ENCODE results near the gene SRI. TPM values are rescaled to one million over a fixed set of nuclear protein-coding genes. Genes with fewer than 3 reads are reported as not detected.

SRI gene
- total and polyA plus RNA-seq, 2 donors = 62.5 to 87.4 TPM

- Histone ChIP-seq H3K9me3 (ENCODE audit: control insufficient read depth in 2 of 2, insufficient read depth in 1 of 2, low read length in 1 of 2) (no peaks in the 10 kb centered on the region), H3K4me1 (ENCODE audit: control insufficient read depth in 2 of 2, insufficient read depth in 2 of 2, low read length in 2 of 2) (peaks cover 4 to 19% of the 10 kb centered on the region in 2 donors), H3K27me3 (ENCODE audit: control insufficient read depth in 2 of 2, insufficient read depth in 1 of 2, low read length in 1 of 2) (no peaks in the 10 kb centered on the region), H3K4me3 (ENCODE audit: low read length in 2 of 2) (peak overlapping the region; percentile 69 to 88), H3K36me3 (ENCODE audit: control insufficient read depth in 2 of 2, insufficient read depth in 2 of 2, low read length in 1 of 2) (peaks cover 8 to 32% of the 10 kb centered on the region in 2 donors), H3K27ac (ENCODE audit: low read depth in 1 of 2, low read length in 1 of 2) (peak overlapping the region; percentile 25 to 73)
- WGBS = 8% methylated on average over 1 of the region's 1 CpG
- peak in 8 of 9 donors; percentile 2 to 59 (median 19) for DNase-seq (ENCODE audit: low read depth in 6 of 9, low spot score in 9 of 9)
Observed at GRCh38 chr7:88217675-88218428, 2.0 kb downstream of the SRI start.

- H3K27ac ChIP-seq (ENCODE audit: low read depth in 1 of 2, low read length in 1 of 2) = no peak overlapping the region
- H3K9me3 ChIP-seq (ENCODE audit: control insufficient read depth in 2 of 2, insufficient read depth in 1 of 2, low read length in 1 of 2) = no peaks in the 10 kb centered on the region
- H3K4me3 ChIP-seq (ENCODE audit: low read length in 2 of 2) = no peak overlapping the region
- H3K27me3 ChIP-seq (ENCODE audit: control insufficient read depth in 2 of 2, insufficient read depth in 1 of 2, low read length in 1 of 2) = no peaks in the 10 kb centered on the region
- no peak for DNase-seq (ENCODE audit: low read depth in 6 of 9, low spot score in 9 of 9)
- H3K4me1 ChIP-seq (ENCODE audit: control insufficient read depth in 2 of 2, insufficient read depth in 2 of 2, low read length in 2 of 2) = peaks cover 4 to 19% of the 10 kb centered on the region in 2 donors
- peaks cover 8 to 46% of the 10 kb centered on the region in 2 donors for H3K36me3 ChIP-seq (ENCODE audit: control insufficient read depth in 2 of 2, insufficient read depth in 2 of 2, low read length in 1 of 2)
Observed at GRCh38 chr7:88216276-88216675, 3.6 kb downstream of the SRI start.

- DNase-seq (ENCODE audit: low read depth in 6 of 9, low spot score in 9 of 9) = no peak
- Histone ChIP-seq H3K4me1 (ENCODE audit: control insufficient read depth in 2 of 2, insufficient read depth in 2 of 2, low read length in 2 of 2) (peaks cover 2 to 13% of the 10 kb centered on the region in 2 donors), H3K36me3 (ENCODE audit: control insufficient read depth in 2 of 2, insufficient read depth in 2 of 2, low read length in 1 of 2) (peaks cover 8 to 48% of the 10 kb centered on the region in 2 donors), H3K9me3 (ENCODE audit: control insufficient read depth in 2 of 2, insufficient read depth in 1 of 2, low read length in 1 of 2) (no peaks in the 10 kb centered on the region), H3K4me3 (ENCODE audit: low read length in 2 of 2) (no peak overlapping the region), H3K27me3 (ENCODE audit: control insufficient read depth in 2 of 2, insufficient read depth in 1 of 2, low read length in 1 of 2) (no peaks in the 10 kb centered on the region), H3K27ac (ENCODE audit: low read depth in 1 of 2, low read length in 1 of 2) (no peak overlapping the region)
- 97% methylated on average over 2 of the region's 2 CpGs for WGBS
Observed at GRCh38 chr7:88215295-88215694, 4.5 kb downstream of the SRI start.

GRCh38 chr7:88214456-88214855 lies 5.4 kb downstream of the SRI start:
- no peaks in the 10 kb centered on the region for H3K9me3 ChIP-seq (ENCODE audit: control insufficient read depth in 2 of 2, insufficient read depth in 1 of 2, low read length in 1 of 2)
- no peak overlapping the region for H3K27ac ChIP-seq (ENCODE audit: low read depth in 1 of 2, low read length in 1 of 2)
- no peak for DNase-seq (ENCODE audit: low read depth in 6 of 9, low spot score in 9 of 9)
- H3K36me3 ChIP-seq (ENCODE audit: control insufficient read depth in 2 of 2, insufficient read depth in 2 of 2, low read length in 1 of 2) = peaks cover 8 to 54% of the 10 kb centered on the region in 2 donors
- H3K4me1 ChIP-seq (ENCODE audit: control insufficient read depth in 2 of 2, insufficient read depth in 2 of 2, low read length in 2 of 2) = peaks cover 2 to 11% of the 10 kb centered on the region in 2 donors
- over 99% methylated on average over 2 of the region's 2 CpGs for WGBS
- H3K27me3 ChIP-seq (ENCODE audit: control insufficient read depth in 2 of 2, insufficient read depth in 1 of 2, low read length in 1 of 2) = no peaks in the 10 kb centered on the region
- no peak overlapping the region for H3K4me3 ChIP-seq (ENCODE audit: low read length in 2 of 2)

- Histone ChIP-seq H3K9me3 (ENCODE audit: control insufficient read depth in 2 of 2, insufficient read depth in 1 of 2, low read length in 1 of 2) (no peaks in the 10 kb centered on the region), H3K27me3 (ENCODE audit: control insufficient read depth in 2 of 2, insufficient read depth in 1 of 2, low read length in 1 of 2) (no peaks in the 10 kb centered on the region), H3K27ac (ENCODE audit: low read depth in 1 of 2, low read length in 1 of 2) (no peak overlapping the region), H3K36me3 (ENCODE audit: control insufficient read depth in 2 of 2, insufficient read depth in 2 of 2, low read length in 1 of 2) (peaks cover 8 to 57% of the 10 kb centered on the region in 2 donors), H3K4me1 (ENCODE audit: control insufficient read depth in 2 of 2, insufficient read depth in 2 of 2, low read length in 2 of 2) (peaks cover 2 to 3% of the 10 kb centered on the region in 2 donors), H3K4me3 (ENCODE audit: low read length in 2 of 2) (no peak overlapping the region)
- 96% methylated on average over 1 of the region's 1 CpG for WGBS
- no peak for DNase-seq (ENCODE audit: low read depth in 6 of 9, low spot score in 9 of 9)
Observed at GRCh38 chr7:88212918-88213317, 6.9 kb downstream of the SRI start.

GRCh38 chr7:88208521-88208920 lies 11.3 kb downstream of the SRI start:
- Histone ChIP-seq H3K27ac (ENCODE audit: low read depth in 1 of 2, low read length in 1 of 2) (no peak overlapping the region), H3K9me3 (ENCODE audit: control insufficient read depth in 2 of 2, insufficient read depth in 1 of 2, low read length in 1 of 2) (no peaks in the 10 kb centered on the region), H3K4me1 (ENCODE audit: control insufficient read depth in 2 of 2, insufficient read depth in 2 of 2, low read length in 2 of 2) (no peaks in the 10 kb centered on the region), H3K27me3 (ENCODE audit: control insufficient read depth in 2 of 2, insufficient read depth in 1 of 2, low read length in 1 of 2) (no peaks in the 10 kb centered on the region), H3K4me3 (ENCODE audit: low read length in 2 of 2) (no peak overlapping the region), H3K36me3 (ENCODE audit: control insufficient read depth in 2 of 2, insufficient read depth in 2 of 2, low read length in 1 of 2) (peaks cover 6 to 60% of the 10 kb centered on the region in 2 donors)
- over 99% methylated on average over 3 of the region's 3 CpGs for WGBS
- no peak for DNase-seq (ENCODE audit: low read depth in 6 of 9, low spot score in 9 of 9)

- no peaks in the 10 kb centered on the region for H3K4me1 ChIP-seq (ENCODE audit: control insufficient read depth in 2 of 2, insufficient read depth in 2 of 2, low read length in 2 of 2)
- H3K27me3 ChIP-seq (ENCODE audit: control insufficient read depth in 2 of 2, insufficient read depth in 1 of 2, low read length in 1 of 2) = no peaks in the 10 kb centered on the region
- H3K4me3 ChIP-seq (ENCODE audit: low read length in 2 of 2) = no peak overlapping the region
- H3K27ac ChIP-seq (ENCODE audit: low read depth in 1 of 2, low read length in 1 of 2) = no peak overlapping the region
- no peak for DNase-seq (ENCODE audit: low read depth in 6 of 9, low spot score in 9 of 9)
- peaks cover 8 to 48% of the 10 kb centered on the region in 2 donors for H3K36me3 ChIP-seq (ENCODE audit: control insufficient read depth in 2 of 2, insufficient read depth in 2 of 2, low read length in 1 of 2)
- 97% methylated on average over 4 of the region's 4 CpGs for WGBS
- no peaks in the 10 kb centered on the region for H3K9me3 ChIP-seq (ENCODE audit: control insufficient read depth in 2 of 2, insufficient read depth in 1 of 2, low read length in 1 of 2)
Observed at GRCh38 chr7:88206254-88206653, 13.6 kb downstream of the SRI start.

- Histone ChIP-seq H3K4me1 (ENCODE audit: control insufficient read depth in 2 of 2, insufficient read depth in 2 of 2, low read length in 2 of 2) (no peaks in the 10 kb centered on the region), H3K9me3 (ENCODE audit: control insufficient read depth in 2 of 2, insufficient read depth in 1 of 2, low read length in 1 of 2) (no peaks in the 10 kb centered on the region), H3K36me3 (ENCODE audit: control insufficient read depth in 2 of 2, insufficient read depth in 2 of 2, low read length in 1 of 2) (peaks cover 12 to 45% of the 10 kb centered on the region in 2 donors), H3K27me3 (ENCODE audit: control insufficient read depth in 2 of 2, insufficient read depth in 1 of 2, low read length in 1 of 2) (no peaks in the 10 kb centered on the region), H3K4me3 (ENCODE audit: low read length in 2 of 2) (no peak overlapping the region), H3K27ac (ENCODE audit: low read depth in 1 of 2, low read length in 1 of 2) (no peak overlapping the region)
- no peak for DNase-seq (ENCODE audit: low read depth in 6 of 9, low spot score in 9 of 9)
Observed at GRCh38 chr7:88205179-88205578, 14.7 kb downstream of the SRI start.

- peaks cover 12 to 40% of the 10 kb centered on the region in 2 donors for H3K36me3 ChIP-seq (ENCODE audit: control insufficient read depth in 2 of 2, insufficient read depth in 2 of 2, low read length in 1 of 2)
- no peaks in the 10 kb centered on the region for H3K4me1 ChIP-seq (ENCODE audit: control insufficient read depth in 2 of 2, insufficient read depth in 2 of 2, low read length in 2 of 2)
- H3K4me3 ChIP-seq (ENCODE audit: low read length in 2 of 2) = no peak overlapping the region
- no peak for DNase-seq (ENCODE audit: low read depth in 6 of 9, low spot score in 9 of 9)
- no peaks in the 10 kb centered on the region for H3K9me3 ChIP-seq (ENCODE audit: control insufficient read depth in 2 of 2, insufficient read depth in 1 of 2, low read length in 1 of 2)
- H3K27me3 ChIP-seq (ENCODE audit: control insufficient read depth in 2 of 2, insufficient read depth in 1 of 2, low read length in 1 of 2) = no peaks in the 10 kb centered on the region
- WGBS = 98% methylated on average over 3 of the region's 3 CpGs
- no peak overlapping the region for H3K27ac ChIP-seq (ENCODE audit: low read depth in 1 of 2, low read length in 1 of 2)
Observed at GRCh38 chr7:88204525-88205110, 15.2 kb downstream of the SRI start.
